Fibroblast of gingiva (primary cell): ENCODE measurements around the gene OR10C1.
"Not testable (repeated sequence)": the region's sequence is repeated elsewhere in the genome, so short reads cannot be mapped to it uniquely, and the experiment has no call there.

Source experiments
- DNase-seq: peaks from one replicate; pipeline ENCODE4 v3.0.0-alpha.2; 2011; ENCODE audit warnings: low read depth

Gene OR10C1

GRCh38 chr6:29439006-29439405 lies at the start of gene OR10C1:
Gene OR10C1, plus strand, starts transcription at chr6:29439306. Its CDS starts 710 bp downstream, at chr6:29440016.
- DNase-seq = no peak

DNA sequence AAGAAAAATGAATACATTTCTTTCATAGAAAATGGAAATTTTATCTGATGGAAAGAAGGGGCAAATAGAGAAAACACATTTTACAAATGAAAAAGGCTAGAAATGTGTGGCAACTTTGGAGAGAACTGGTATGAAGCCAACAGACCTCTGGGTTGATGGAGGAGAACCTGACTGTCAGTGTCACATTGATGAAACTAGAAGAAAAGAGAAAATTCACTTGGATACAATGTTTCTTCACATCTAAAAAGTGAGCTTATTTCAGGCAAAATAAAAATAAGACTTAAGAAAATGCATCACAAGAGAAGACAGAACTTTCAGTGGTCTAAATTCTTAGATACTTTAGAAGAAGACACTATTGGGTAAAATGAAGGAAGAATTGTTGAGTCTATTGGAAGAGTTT lies 43.8 kb upstream of the OR10C1 start, which contains the start of gene OR12D2:
OR12D2 (plus strand) TSS at position 301 of the 400 bp plus-strand sequence. CDS start 1,069 bp downstream, outside the sequence.
- DNase-seq = no peak

- DNase-seq = no peak
These were observed 39.6 kb upstream of the OR10C1 start for GRCh38 chr6:29399525-29399924.

DNA sequence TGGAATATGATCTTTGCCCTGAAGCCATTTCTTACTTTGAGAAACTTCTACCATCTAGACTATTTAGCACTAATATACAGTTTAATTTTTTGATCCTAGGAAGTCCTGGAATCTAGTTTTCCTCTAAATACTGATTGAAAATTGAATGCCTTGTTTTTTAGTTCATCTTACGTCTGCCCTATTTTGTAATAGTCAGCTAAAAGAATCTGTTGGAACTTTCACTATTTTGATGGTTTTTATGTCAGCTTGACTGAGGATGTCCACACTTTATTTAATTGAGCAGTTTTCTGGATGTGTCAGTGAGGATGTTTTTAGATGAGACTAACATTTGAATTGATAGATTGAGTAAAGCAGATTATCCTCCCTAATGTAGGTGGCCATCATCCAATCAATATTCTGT lies 35.3 kb upstream of the OR10C1 start:
- DNase-seq = no peak

DNA sequence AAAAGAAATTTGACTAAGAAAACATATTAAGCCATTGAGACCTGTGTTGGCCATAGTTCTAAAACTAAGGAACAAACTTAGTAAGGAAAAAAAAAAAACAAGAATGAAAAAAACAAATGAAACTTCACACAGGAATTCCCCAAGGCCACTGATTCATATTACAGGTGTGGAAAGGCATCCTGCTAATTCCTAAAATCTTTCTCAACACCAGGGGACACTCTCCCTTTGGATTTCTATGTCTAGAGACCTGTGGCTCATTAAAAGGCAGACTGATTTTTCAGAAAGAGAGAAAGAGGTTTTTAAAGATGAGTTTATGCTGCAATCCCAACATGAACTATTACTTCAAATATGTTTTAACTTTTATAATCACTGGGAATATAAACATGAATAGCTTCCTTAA lies 24.5 kb upstream of the OR10C1 start, which contains the start of gene OR12D1:
OR12D1 (plus strand) TSS at position 341 of the 400 bp plus-strand sequence.
- DNase-seq = no peak

DNA sequence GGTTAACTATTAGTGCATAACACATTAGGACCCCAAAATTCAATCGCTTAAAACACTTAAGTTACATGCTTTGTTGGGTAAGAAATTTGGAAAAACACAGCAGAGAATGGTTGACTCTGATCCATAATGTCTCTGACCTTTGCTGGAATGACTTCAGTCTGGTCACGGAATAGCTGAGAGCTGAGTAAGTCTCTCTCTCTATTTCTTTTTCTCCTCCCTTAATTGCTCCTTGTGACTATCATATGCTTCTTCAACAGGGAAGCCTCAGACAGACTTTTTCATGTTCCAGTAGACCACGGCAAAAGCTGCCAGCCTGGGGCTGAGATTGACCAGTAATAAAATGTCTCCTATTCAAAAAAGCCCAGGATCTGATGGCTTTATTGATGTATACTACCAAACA lies 19.6 kb upstream of the OR10C1 start:
- no peak for DNase-seq

DNA sequence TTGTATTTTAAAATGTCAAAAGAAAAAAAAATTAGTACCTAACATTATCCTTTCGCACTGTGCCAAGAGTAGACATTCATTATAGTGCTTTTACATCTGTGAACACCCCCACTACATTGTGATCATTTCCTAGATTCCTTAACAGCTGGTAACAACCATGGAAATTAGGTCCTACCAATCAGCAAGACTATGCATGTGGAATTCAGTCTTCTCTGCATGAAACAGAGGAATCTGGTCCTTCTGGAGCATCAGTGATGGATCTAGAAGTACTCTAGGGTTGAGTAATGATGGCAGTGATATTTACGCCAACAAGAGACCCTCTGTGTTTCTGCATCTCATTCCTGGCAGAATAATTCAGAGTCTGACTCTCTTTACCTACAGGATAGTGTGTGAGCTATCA lies 14.9 kb upstream of the OR10C1 start:
- DNase-seq = no peak

GRCh38 chr6:29424575-29424974 lies 14.5 kb upstream of the OR10C1 start:
- no peak for DNase-seq

DNA sequence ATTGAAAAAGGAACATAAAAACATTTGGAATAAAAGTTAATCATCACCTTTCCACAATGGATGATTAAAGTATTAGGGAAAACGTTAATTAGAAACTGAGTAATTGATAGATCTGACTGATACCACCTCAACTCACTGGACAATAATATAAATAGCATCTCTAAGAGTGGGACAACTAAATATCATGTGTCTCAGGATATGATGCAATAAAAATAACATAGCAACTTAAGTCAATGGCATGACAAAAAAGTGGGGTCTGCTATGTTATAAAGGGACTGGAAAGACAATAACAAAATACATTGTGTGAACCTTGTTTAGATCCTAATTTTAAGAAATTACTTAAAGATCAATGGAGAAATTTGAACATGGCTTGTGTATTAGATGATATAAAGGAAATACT lies 14.0 kb upstream of the OR10C1 start:
- no peak for DNase-seq

GRCh38 chr6:29426654-29427053 lies 12.5 kb upstream of the OR10C1 start:
- DNase-seq = no peak

- not testable (repeated sequence) for DNase-seq
These were observed 2.4 kb upstream of the OR10C1 start for GRCh38 chr6:29436730-29437129.

DNA sequence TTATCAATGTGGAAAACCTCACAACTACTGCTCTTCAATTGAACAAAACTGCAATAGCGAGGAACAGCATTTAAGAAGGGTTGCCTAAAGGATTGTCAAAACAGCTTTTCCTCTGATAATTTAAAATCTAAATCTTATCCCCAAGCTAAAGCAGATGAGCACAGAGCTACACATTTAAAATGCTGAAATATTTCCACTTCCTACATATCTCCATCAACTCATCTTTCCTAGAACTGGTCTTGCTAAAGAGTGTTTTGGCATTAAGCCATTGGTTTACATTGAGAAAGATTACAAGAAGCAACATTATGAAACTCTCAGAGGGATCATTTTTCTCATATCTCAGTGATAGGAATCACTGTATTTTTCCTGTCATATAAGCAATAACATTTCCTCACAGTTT lies 3.6 kb downstream of the OR10C1 start:
- no peak for DNase-seq

DNA sequence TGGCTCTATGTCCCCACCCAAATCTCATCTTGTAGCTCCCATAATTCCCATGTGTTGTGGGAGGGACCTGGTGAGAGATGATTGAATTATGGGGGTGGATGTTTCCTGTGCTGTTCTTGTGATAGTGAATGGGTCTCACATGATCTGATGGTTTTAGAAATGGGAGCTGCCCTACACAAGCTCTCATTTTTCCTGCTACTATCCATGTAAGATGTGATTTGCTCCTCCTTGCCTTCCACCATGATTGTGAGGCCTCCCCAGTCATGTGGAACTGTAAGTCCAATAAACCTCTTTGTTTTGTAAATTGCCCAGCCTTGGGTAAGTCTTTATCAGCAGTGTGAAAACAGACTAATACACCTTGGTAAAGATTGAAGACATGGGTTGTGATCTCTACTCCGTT lies 4.9 kb downstream of the OR10C1 start:
- not testable (repeated sequence) for DNase-seq

DNA sequence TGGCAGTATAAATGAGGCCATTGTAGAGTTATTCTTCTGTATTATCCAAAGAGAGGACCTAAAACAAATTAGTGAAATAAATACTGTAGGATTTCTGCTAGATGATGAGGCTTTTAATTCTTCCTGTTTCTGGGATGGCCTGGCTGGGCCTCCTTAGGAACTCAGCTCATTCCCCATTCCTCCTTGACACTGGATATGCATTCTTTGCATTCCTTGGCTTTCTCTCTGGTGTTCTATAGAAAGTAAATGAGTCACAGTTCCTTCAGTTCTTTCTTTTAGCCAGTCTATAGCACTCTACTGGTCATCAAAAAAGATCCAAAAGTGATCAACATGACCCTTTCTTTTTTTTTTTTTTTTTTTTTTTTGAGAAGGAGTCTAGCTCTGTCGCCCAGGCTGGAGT lies 8.6 kb downstream of the OR10C1 start:
- no peak for DNase-seq

- no peak for DNase-seq
These were observed 12.5 kb downstream of the OR10C1 start for GRCh38 chr6:29451471-29452193.

GRCh38 chr6:29456971-29457370 lies 17.9 kb downstream of the OR10C1 start, which contains the start of the genes OR11A1 and OR2H1:
Gene OR11A1, minus strand, starts transcription at chr6:29457071. Its CDS starts 29,430 bp downstream, at chr6:29427641.
Gene OR2H1, plus strand, starts transcription at chr6:29457155. Its CDS starts 4,615 bp downstream, at chr6:29461770.
- no peak for DNase-seq

DNA sequence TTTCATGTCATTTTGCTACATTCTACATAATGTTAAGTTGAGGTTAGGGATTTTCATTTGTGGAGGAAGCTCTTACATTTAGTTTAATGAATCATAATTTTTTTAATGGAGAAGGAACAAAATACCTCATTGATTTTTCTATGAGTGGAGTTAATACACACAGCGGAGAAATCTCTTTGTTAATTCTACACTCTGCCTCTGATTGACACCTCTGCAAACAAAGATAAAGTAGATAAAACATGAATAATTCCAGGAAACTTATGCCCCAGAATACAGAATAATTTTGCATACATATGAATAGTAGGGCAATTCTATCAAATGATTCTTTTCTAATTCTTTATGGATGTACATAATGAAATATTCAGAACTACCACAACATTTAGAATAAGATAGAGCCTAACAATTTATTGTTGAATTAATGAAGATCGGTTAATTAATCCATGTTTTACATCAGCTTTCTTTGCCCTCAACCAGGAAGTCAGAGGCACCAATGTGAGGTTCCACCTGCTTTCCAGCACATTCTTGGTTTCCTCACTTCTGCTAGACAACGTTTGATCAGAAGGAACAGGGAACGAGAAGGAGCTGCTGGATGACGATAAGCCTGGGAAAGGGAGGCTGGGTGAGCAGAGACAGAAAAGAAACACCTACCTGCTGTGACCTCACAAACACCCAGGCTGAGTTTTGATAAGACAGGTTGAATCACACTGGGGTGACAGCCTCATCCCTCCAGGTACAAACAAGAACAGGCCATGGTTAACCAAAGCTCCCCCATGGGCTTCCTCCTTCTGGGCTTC lies 22.1 kb downstream of the OR10C1 start:
- DNase-seq = no peak

GRCh38 chr6:29462022-29462421 lies 22.9 kb downstream of the OR10C1 start:
- no peak for DNase-seq

GRCh38 chr6:29465279-29465678 lies 26.2 kb downstream of the OR10C1 start:
- DNase-seq = no peak

DNA sequence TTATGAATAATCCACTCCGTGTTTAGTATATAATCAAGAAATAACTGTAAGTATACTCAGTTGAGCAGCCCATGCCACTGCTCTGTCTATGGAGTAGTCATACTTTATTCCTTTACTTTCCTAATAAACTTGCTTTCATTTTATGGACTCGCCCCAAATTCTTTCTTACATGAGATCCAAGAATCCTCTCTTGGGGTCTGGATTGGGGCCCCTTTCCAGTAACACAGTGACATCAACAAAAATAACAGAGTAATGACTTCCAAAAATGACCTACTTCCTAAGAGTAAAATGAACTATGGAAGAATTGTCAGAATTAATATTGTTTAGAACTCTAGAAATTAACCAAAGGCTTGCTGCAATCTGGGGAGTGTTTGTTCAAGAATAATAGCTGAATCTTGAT lies 26.7 kb downstream of the OR10C1 start:
- no peak for DNase-seq

DNA sequence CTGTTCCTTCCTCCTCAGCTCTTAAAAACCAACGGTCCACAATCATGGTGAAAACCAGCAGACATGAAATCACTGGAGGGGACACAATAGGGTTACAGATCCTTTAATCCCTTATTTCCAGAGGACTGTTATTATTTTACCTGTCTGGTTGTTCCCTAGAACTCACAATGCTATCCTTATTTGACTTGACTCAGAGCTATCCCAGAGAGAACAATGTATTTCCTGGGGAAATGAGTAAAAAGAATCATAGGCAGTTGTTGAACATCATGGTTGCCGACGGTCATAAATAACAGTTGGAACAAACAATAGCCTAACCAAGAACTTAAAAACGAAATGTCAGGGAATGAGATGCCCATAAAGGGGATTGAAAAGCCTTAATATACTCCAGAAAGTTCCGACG lies 27.1 kb downstream of the OR10C1 start:
- no peak for DNase-seq

DNA sequence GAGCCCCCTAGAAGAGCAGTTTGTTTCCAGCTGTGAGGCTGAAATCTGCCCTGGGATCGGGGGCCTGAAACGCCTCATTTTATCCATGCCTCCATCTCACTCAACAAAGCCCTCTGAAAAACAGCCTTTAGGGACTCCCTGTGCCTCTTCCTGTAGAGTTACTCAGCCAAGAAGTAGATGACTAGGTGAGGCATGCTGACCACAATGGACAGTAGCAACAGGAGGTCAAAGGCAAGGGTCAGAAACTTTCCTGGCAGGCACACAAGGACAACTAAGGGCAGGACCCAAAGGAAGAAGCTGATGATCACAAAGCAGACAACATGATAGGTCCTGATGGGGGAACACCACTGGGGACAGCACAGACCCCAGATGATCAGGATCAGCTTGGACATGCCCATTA lies 35.9 kb downstream of the OR10C1 start:
- DNase-seq = no peak

- DNase-seq = no peak
These were observed 38.9 kb downstream of the OR10C1 start for GRCh38 chr6:29477923-29478450.
